HepG2 (cell line): ENCODE data around the gene BIRC6. TPM values are rescaled to one million over a fixed set of nuclear protein-coding genes. Genes with fewer than 3 reads are reported as not detected.

Source experiments
- BCL6 ChIP-seq: IDR thresholded peaks from 2 replicates; pipeline ENCODE4 v1.6.1; 2016; ENCODE audit warnings: missing genetic modification reagents, missing compliant biosample characterization
- GATAD1 ChIP-seq: IDR thresholded peaks from 2 replicates; pipeline ENCODE4 v1.6.1; 2016; ENCODE audit warnings: missing genetic modification reagents, missing compliant biosample characterization
- GMEB1 ChIP-seq: sonication (generic); formaldehyde crosslinking; IDR thresholded peaks from 2 replicates; pipeline ENCODE4 v1.5.1; 2020; ENCODE audit warnings: missing genetic modification reagents, mild to moderate bottlenecking, borderline replicate concordance
- GTF3A ChIP-seq: sonication (generic); formaldehyde crosslinking; conservative IDR thresholded peaks from 2 replicates; pipeline ENCODE4 v1.4.0; 2020; ENCODE audit warnings: mild to moderate bottlenecking, missing genetic modification reagents
- IRF1 ChIP-seq: sonication (generic); formaldehyde crosslinking; IDR thresholded peaks from 2 replicates; pipeline ENCODE4 v1.4.0; 2020; ENCODE audit warnings: low read depth, mild to moderate bottlenecking, missing genetic modification reagents
- KDM5B ChIP-seq: sonication (generic); formaldehyde crosslinking; IDR thresholded peaks from 2 replicates; pipeline ENCODE4 v1.4.0; 2020; ENCODE audit warnings: missing genetic modification reagents, mild to moderate bottlenecking, borderline replicate concordance
- KDM6A ChIP-seq: IDR thresholded peaks from 2 replicates; pipeline ENCODE4 v1.6.1; 2016; ENCODE audit warnings: low read depth
- KLF16 ChIP-seq, 2 experiments: sonication (generic) in 1 of 2; formaldehyde crosslinking in 1 of 2; IDR thresholded peaks; 2 replicates each; pipeline versions ENCODE4 v1.6.1 to v1.8.0; 2016 to 2023; ENCODE audit warnings: missing genetic modification reagents in 2 of 2, missing compliant biosample characterization in 1 of 2
- MYC ChIP-seq: sonication (generic); formaldehyde crosslinking; IDR thresholded peaks from 2 replicates; pipeline ENCODE4 v1.9.0; 2021; ENCODE audit warnings: missing genetic modification reagents, borderline replicate concordance
- POGZ ChIP-seq: sonication (generic); formaldehyde crosslinking; IDR thresholded peaks from 2 replicates; pipeline ENCODE4 v1.4.0; 2020; ENCODE audit warnings: mild to moderate bottlenecking, missing genetic modification reagents
- REST ChIP-seq, 2 experiments: IDR thresholded peaks; 2 replicates each; pipeline ENCODE4 v1.6.1; 2011 to 2012; ENCODE audit warnings: low read length in 2 of 2, borderline replicate concordance in 1 of 2, low read depth in 1 of 2, mild to moderate bottlenecking in 1 of 2, moderate library complexity in 1 of 2
- RFXAP ChIP-seq: sonication (generic); formaldehyde crosslinking; IDR thresholded peaks from 2 replicates; pipeline ENCODE4 v1.4.0; 2020; ENCODE audit warnings: missing genetic modification reagents, borderline replicate concordance
- RNF219 ChIP-seq: sonication (generic); formaldehyde crosslinking; IDR thresholded peaks from 2 replicates; pipeline ENCODE4 v1.5.0; 2020; ENCODE audit warnings: mild to moderate bottlenecking, missing genetic modification reagents
- ZBTB49 ChIP-seq: sonication (generic); formaldehyde crosslinking; IDR thresholded peaks from 2 replicates; pipeline ENCODE4 v1.4.0; 2020; ENCODE audit warnings: missing genetic modification reagents, borderline replicate concordance
- ZNF546 ChIP-seq: sonication (generic); formaldehyde crosslinking; conservative IDR thresholded peaks from 2 replicates; pipeline ENCODE4 v1.8.1; 2023; ENCODE audit warnings: mild to moderate bottlenecking, missing genetic modification reagents
- ZNF598 ChIP-seq: sonication (generic); formaldehyde crosslinking; IDR thresholded peaks from 2 replicates; pipeline ENCODE4 v1.5.1; 2020; ENCODE audit warnings: mild to moderate bottlenecking, missing genetic modification reagents, borderline replicate concordance
- ZSCAN21 ChIP-seq: sonication (generic); formaldehyde crosslinking; IDR thresholded peaks from 2 replicates; pipeline ENCODE4 v1.8.0; 2022; ENCODE audit warnings: mild to moderate bottlenecking, missing genetic modification reagents, moderate library complexity, borderline replicate concordance
- polyA plus RNA-seq, 8 experiments: library from polyadenylated mRNA; depleted of rRNA in 3 of 8; stranded (reverse) in 7 of 8; unstranded in 1 of 8; fragments of >200 nt; fragmentation: Illumina TruSeq in 4 of 8; extraction: Trizol in 4 of 8; gene quantifications; 2 replicates each; pipeline versions ENCODE4 v1.2.1 to v1.2.3, GENCODE V29; 2011 to 2016; ENCODE audit warnings: low read depth in 4 of 8, missing spikeins in 1 of 8, mixed read lengths in 1 of 8; ENCODE audit not compliant: insufficient read depth in 1 of 8
- total RNA-seq, 5 experiments: library from RNA; depleted of rRNA; stranded (reverse); fragments of >200 nt; fragmentation: Illumina TruSeq; extraction: Trizol; gene quantifications; 2 replicates each; pipeline ENCODE4 v1.2.3, GENCODE V29; 2016; ENCODE audit warnings: low read depth in 1 of 5

The BIRC6 gene
- total and polyA plus RNA-seq, 2 of the 13 experiments (the other 11 are each of a cell fraction or from before 2014, with no cell fraction given) = 65.6 to 120 TPM

GRCh38 chr2:32627814-32628579 is 271.2 kb downstream of the BIRC6 start, which contains the start of gene TTC27 (continued):
- TF ChIP-seq RNF219 (no peak), REST (IDR thresholded peaks at IDR 0.05; ENCODE audit: borderline replicate concordance in 1 of 2, low read depth in 1 of 2, low read length in 2 of 2) (no peak), KDM6A (CRISPR knock-in tag) (no peak), ZSCAN21 (0 out of 2 replicates have a peak, but pooled peaks have one; percentile 48), ZBTB49 (CRISPR knock-in tag) (no peak), BCL6 (peak; percentile 17; the same call in 1 of the 2 replicates), KLF16 (CRISPR knock-in tag; IDR thresholded peaks at IDR 0.05) (peak in 1 of 2 experiments; percentile 83; a peak in 1 of 4 replicates), GMEB1 (CRISPR knock-in tag) (peak; percentile 78; the same call in 1 of the 2 replicates), KDM5B (CRISPR knock-in tag) (peak; percentile 89), ZNF546 (no peak), IRF1 (CRISPR knock-in tag) (no peak), RFXAP (CRISPR knock-in tag) (no peak), ZNF598 (CRISPR knock-in tag) (peak; percentile 59; the same call in 1 of the 2 replicates), GATAD1 (CRISPR knock-in tag) (peak; percentile 94), GTF3A (no peak), MYC (CRISPR knock-in tag) (peak; percentile 98), POGZ (CRISPR knock-in tag) (peak; percentile 81)
